Activated CD8-positive, alpha-beta memory T cell treated with anti-CD3 and anti-CD28 coated beads for 4 hours (primary cell): ENCODE results near the gene PRDM16.

Experiments
- DNase-seq, 2 donors: peaks; one replicate each; pipeline ENCODE4 v3.0.0-alpha.2; 2020; ENCODE audit warnings: low read depth in 2 of 2

The PRDM16 gene

GRCh38 chr1:3336641-3337630 lies 267.9 kb downstream of the PRDM16 start:
- DNase-seq = no peak

GRCh38 chr1:3337798-3338724 lies 269.1 kb downstream of the PRDM16 start:
- no peak for DNase-seq

GRCh38 chr1:3338725-3339070 lies 269.7 kb downstream of the PRDM16 start:
- DNase-seq = no peak

GRCh38 chr1:3339856-3340255 lies 270.9 kb downstream of the PRDM16 start:
- no peak for DNase-seq

GRCh38 chr1:3340548-3341235 lies 271.7 kb downstream of the PRDM16 start:
- DNase-seq = no peak

GRCh38 chr1:3341236-3341994 lies 272.4 kb downstream of the PRDM16 start:
- no peak for DNase-seq

- DNase-seq = no peak
Observed at GRCh38 chr1:3342960-3343359, 274.0 kb downstream of the PRDM16 start.

- no peak for DNase-seq
Observed at GRCh38 chr1:3344395-3344794, 275.4 kb downstream of the PRDM16 start.

GRCh38 chr1:3345792-3346191 lies 276.8 kb downstream of the PRDM16 start:
- no peak for DNase-seq

- DNase-seq = no peak
Observed at GRCh38 chr1:3346478-3346877, 277.5 kb downstream of the PRDM16 start.

- DNase-seq = no peak
Observed at GRCh38 chr1:3347257-3348020, 278.4 kb downstream of the PRDM16 start.

- DNase-seq = no peak
Observed at GRCh38 chr1:3348196-3348865, 279.3 kb downstream of the PRDM16 start.

GRCh38 chr1:3349161-3349967 lies 280.4 kb downstream of the PRDM16 start:
- DNase-seq = no peak

- DNase-seq = no peak
Observed at GRCh38 chr1:3349968-3350299, 280.9 kb downstream of the PRDM16 start.

- no peak for DNase-seq
Observed at GRCh38 chr1:3350506-3351261, 281.7 kb downstream of the PRDM16 start.

- DNase-seq = no peak
Observed at GRCh38 chr1:3351449-3352298, 282.7 kb downstream of the PRDM16 start.

GRCh38 chr1:3352299-3352951 lies 283.4 kb downstream of the PRDM16 start:
- DNase-seq = no peak
